ENCODE results near the gene EMID1.
"Not testable (repeated sequence)": the region's sequence is repeated elsewhere in the genome, so short reads cannot be mapped to it uniquely, and the experiment has no call there.

Gene EMID1

GRCh38 chr22:29233277-29233877 lies 27.7 kb downstream of the EMID1 start:
- DNase-seq, result no peak

- not testable (repeated sequence) for DNase-seq
These were observed 34.8 kb downstream of the EMID1 start for GRCh38 chr22:29240481-29240880.

- DNase-seq, result no peak
These were observed 38.3 kb downstream of the EMID1 start for GRCh38 chr22:29243874-29244446.

GRCh38 chr22:29244785-29245625 lies 39.3 kb downstream of the EMID1 start:
- DNase-seq, result no peak

GRCh38 chr22:29245626-29246385 lies 40.1 kb downstream of the EMID1 start:
- DNase-seq, result no peak

- DNase-seq, result not testable (repeated sequence)
These were observed 42.2 kb downstream of the EMID1 start for GRCh38 chr22:29247891-29248290.

- no peak for DNase-seq
These were observed 45.6 kb downstream of the EMID1 start for GRCh38 chr22:29251265-29251664.

- no peak for DNase-seq
These were observed 46.5 kb downstream of the EMID1 start for GRCh38 chr22:29251981-29252911.

GRCh38 chr22:29253561-29254285 lies 48.0 kb downstream of the EMID1 start:
- DNase-seq, result no peak

GRCh38 chr22:29254286-29254660 lies 48.6 kb downstream of the EMID1 start:
- DNase-seq, result no peak

- DNase-seq, result no peak
These were observed 49.4 kb downstream of the EMID1 start for GRCh38 chr22:29255064-29255621.

- DNase-seq, result no peak
These were observed 51.1 kb downstream of the EMID1 start for GRCh38 chr22:29256606-29257325.

- DNase-seq, result no peak
These were observed 52.1 kb downstream of the EMID1 start for GRCh38 chr22:29257751-29258181.

GRCh38 chr22:29258407-29259252 lies 52.9 kb downstream of the EMID1 start:
- DNase-seq, result no peak

GRCh38 chr22:29259253-29259899 lies 53.7 kb downstream of the EMID1 start:
- DNase-seq, result no peak

GRCh38 chr22:29260031-29260560 lies 54.4 kb downstream of the EMID1 start:
- no peak for DNase-seq

GRCh38 chr22:29260601-29261315 lies 55.1 kb downstream of the EMID1 start:
- DNase-seq, result no peak

GRCh38 chr22:29263791-29264276 lies 58.1 kb downstream of the EMID1 start:
- DNase-seq, result no peak
